ENCODE data around the gene BMPR1B. TPM values are rescaled to one million over a fixed set of nuclear protein-coding genes. Genes with fewer than 3 reads are reported as not detected.
"Not testable (repeated sequence)": the region's sequence is repeated elsewhere in the genome, so short reads cannot be mapped to it uniquely, and the experiment has no call there.

The BMPR1B gene
- total RNA-seq, 3 donors from 2014 or later (not counting 1 experiment from before 2014, with no cell fraction given) = 0.25 TPM; not detected in 2

GRCh38 chr4:94833394-94833793, 75.6 kb downstream of the BMPR1B start:
- Mint-ChIP-seq H3K4me1 (no peaks in the 10 kb centered on the region), H3K27ac (no peak overlapping the region), H3K9me3 (no peaks in the 10 kb centered on the region), H3K36me3 (no peaks in the 10 kb centered on the region), H3K4me3 (no peak overlapping the region), H3K27me3 (ENCODE audit: low read depth in 2 of 2) (no peaks in the 10 kb centered on the region)
- no peak overlapping the region for H3K4me3 ChIP-seq (ENCODE audit: low read length)
- ATAC-seq (no peak), DNase-seq (no peak)
- WGBS (ENCODE audit: insufficient coverage) = no CpG with 5 or more reads among the region's 1 CpG
- intact Hi-C loops (cut with micrococcal nuclease) = no loop called here
- H3K9me3 ChIP-seq (ENCODE audit: control insufficient read depth, insufficient read depth, low read length) = no peaks in the 10 kb centered on the region
- no peaks in the 10 kb centered on the region for H3K4me1 ChIP-seq (ENCODE audit: control insufficient read depth, insufficient read depth, low read length)
- no peaks in the 10 kb centered on the region for H3K36me3 ChIP-seq (ENCODE audit: control insufficient read depth, insufficient read depth, low read length)
- no peak overlapping the region for H3K27ac ChIP-seq (ENCODE audit: low read length)
- TF ChIP-seq CTCF (IDR thresholded peaks at IDR 0.05) = no peak
- no peaks in the 10 kb centered on the region for H3K27me3 ChIP-seq (ENCODE audit: control insufficient read depth, insufficient read depth, low read length)

GRCh38 chr4:94834501-94834900, 76.7 kb downstream of the BMPR1B start:
- ATAC-seq = no peak
- H3K4me3 Mint-ChIP-seq = no peak overlapping the region
- Histone ChIP-seq H3K27ac (ENCODE audit: low read length) (no peak overlapping the region), H3K9me3 (ENCODE audit: control insufficient read depth, insufficient read depth, low read length) (no peaks in the 10 kb centered on the region), H3K4me1 (ENCODE audit: control insufficient read depth, insufficient read depth, low read length) (no peaks in the 10 kb centered on the region), H3K4me3 (ENCODE audit: low read length) (no peak overlapping the region), H3K36me3 (ENCODE audit: control insufficient read depth, insufficient read depth, low read length) (no peaks in the 10 kb centered on the region), H3K27me3 (ENCODE audit: control insufficient read depth, insufficient read depth, low read length) (no peaks in the 10 kb centered on the region)
- no peak for TF ChIP-seq CTCF (IDR thresholded peaks at IDR 0.05)
- H3K4me1 Mint-ChIP-seq = no peaks in the 10 kb centered on the region
- no CpG with 5 or more reads among the region's 1 CpG for WGBS (ENCODE audit: insufficient coverage)
- no peaks in the 10 kb centered on the region for H3K27me3 Mint-ChIP-seq (ENCODE audit: low read depth in 2 of 2)
- intact Hi-C loops (cut with micrococcal nuclease) = no loop called here
- H3K36me3 Mint-ChIP-seq = no peaks in the 10 kb centered on the region
- H3K9me3 Mint-ChIP-seq = no peaks in the 10 kb centered on the region
- no peak overlapping the region for H3K27ac Mint-ChIP-seq
- no peak for DNase-seq

GRCh38 chr4:94841166-94841863, 83.6 kb downstream of the BMPR1B start:
- WGBS (ENCODE audit: insufficient coverage) = 93% methylated on average over 25 of the region's 29 CpGs
- intact Hi-C loops (cut with micrococcal nuclease); DNase-seq; H3K4me1 ChIP-seq (ENCODE audit: control insufficient read depth, insufficient read depth, low read length); H3K4me3 Mint-ChIP-seq; H3K27me3 Mint-ChIP-seq (ENCODE audit: low read depth in 2 of 2); H3K4me3 ChIP-seq (ENCODE audit: low read length); H3K27ac Mint-ChIP-seq; H3K27ac ChIP-seq (ENCODE audit: low read length); H3K36me3 ChIP-seq (ENCODE audit: control insufficient read depth, insufficient read depth, low read length); ATAC-seq; H3K9me3 ChIP-seq (ENCODE audit: control insufficient read depth, insufficient read depth, low read length); H3K36me3 Mint-ChIP-seq; H3K9me3 Mint-ChIP-seq; H3K27me3 ChIP-seq (ENCODE audit: control insufficient read depth, insufficient read depth, low read length); H3K4me1 Mint-ChIP-seq: not testable (repeated sequence)

GRCh38 chr4:94841864-94842221, 84.1 kb downstream of the BMPR1B start:
- no peak for ATAC-seq
- peaks cover 0 to 4% of the 10 kb centered on the region in 2 donors for H3K9me3 Mint-ChIP-seq

More at GRCh38 chr4:94841864-94842221, 84.1 kb downstream of the BMPR1B start:
- DNase-seq = no peak
- H3K27me3 Mint-ChIP-seq (ENCODE audit: low read depth in 2 of 2) = no peaks in the 10 kb centered on the region
- 56% methylated on average over 2 of the region's 3 CpGs for WGBS (ENCODE audit: insufficient coverage)
- H3K9me3 ChIP-seq (ENCODE audit: control insufficient read depth, insufficient read depth, low read length) = no peaks in the 10 kb centered on the region
- H3K4me1 Mint-ChIP-seq = no peaks in the 10 kb centered on the region
- no peak overlapping the region for H3K27ac Mint-ChIP-seq
- H3K36me3 Mint-ChIP-seq = no peaks in the 10 kb centered on the region
- no peak for TF ChIP-seq CTCF (IDR thresholded peaks at IDR 0.05)
- no peak overlapping the region for H3K4me3 ChIP-seq (ENCODE audit: low read length)
- intact Hi-C loops (cut with micrococcal nuclease) = no loop called here
- H3K36me3 ChIP-seq (ENCODE audit: control insufficient read depth, insufficient read depth, low read length) = no peaks in the 10 kb centered on the region
- no peaks in the 10 kb centered on the region for H3K27me3 ChIP-seq (ENCODE audit: control insufficient read depth, insufficient read depth, low read length)
- no peak overlapping the region for H3K27ac ChIP-seq (ENCODE audit: low read length)
- no peaks in the 10 kb centered on the region for H3K4me1 ChIP-seq (ENCODE audit: control insufficient read depth, insufficient read depth, low read length)
- H3K4me3 Mint-ChIP-seq = no peak overlapping the region

Measured in natural killer cell (primary cell).